Measurements from ENCODE around the gene OTUB2. TPM values are rescaled to one million over a fixed set of nuclear protein-coding genes. Genes with fewer than 3 reads are reported as not detected.

OTUB2 gene
- total RNA-seq, 1 donor from 2014 or later: 1.1 TPM

DNA sequence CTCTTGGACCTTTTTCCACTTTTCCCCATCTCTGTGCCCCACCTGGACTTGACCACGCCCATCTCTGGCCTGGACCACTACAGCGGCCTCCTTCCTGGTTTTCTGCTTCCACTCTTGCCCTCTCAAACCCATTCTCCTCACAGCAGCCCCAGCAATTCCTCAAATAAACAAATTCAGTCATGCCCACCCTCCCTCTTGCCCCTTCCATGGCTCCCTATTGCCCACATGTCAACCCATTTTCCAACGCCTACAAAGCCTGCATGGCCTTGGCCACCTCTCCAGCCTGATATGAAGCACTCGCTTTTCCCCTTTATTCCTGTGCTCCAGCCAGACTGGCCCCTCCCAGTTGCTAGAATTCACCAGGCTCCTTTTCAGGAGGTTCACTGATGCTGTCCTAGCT lies 5.9 kb upstream of the OTUB2 start:
- DNase-seq (ENCODE audit: low spot score): no peak
- no peak for ATAC-seq

DNA sequence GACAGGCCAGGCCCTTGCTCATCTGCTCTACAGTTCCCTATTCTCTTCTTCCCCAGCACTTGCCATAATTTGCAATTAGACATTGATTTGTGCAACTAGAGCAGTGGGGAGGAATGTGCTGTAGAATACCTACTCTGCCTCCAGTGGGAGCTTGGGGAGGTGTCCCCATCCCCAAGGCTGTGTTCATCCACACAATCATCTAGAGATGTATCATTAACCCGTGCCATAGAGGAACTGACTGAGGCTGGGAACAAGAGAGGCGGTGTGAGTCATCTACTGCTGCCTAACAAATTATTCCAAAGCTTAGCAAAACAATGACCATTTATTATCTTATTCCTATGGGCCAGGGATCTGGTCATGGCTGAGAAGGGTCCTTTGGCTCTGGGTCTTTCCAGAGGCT lies 5.1 kb upstream of the OTUB2 start:
- ATAC-seq: no peak
- DNase-seq (ENCODE audit: low spot score): no peak

DNA sequence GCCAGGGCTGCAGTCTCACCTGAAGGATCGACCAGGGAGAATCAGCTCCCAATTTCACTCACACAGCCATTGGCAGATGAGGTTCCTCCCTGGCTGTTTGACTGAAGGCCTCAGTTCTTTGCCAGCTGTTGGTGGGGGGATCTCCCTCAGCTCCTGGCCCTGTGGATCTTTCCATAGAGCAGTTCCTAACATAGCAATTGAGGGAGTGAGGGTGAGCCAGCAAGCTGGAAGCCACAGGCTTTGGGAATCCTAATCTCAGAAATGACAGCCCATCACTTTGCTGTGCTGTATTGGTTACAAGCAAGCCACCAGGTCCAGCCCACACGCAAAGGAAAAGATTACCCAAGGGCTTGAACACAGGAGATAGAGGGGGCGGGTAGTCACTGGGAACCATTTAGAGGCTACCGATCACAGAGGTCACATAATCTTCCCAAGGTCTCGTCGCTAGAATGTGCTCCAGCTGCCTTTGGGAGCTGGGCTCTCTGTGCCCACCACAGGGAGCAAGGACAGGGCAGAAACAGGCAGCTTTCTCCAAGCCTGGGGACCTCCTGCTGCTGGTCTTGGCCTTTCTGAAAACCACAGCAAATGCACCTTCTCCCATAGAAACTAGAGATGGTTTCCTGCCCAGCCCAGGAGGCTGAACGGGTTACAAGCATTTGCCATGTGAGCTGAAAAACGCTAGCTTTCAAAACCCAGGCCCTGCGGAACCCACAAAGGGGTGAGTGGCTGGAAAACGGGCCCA lies 4.6 kb upstream of the OTUB2 start:
- ATAC-seq: no peak
- no peak for DNase-seq (ENCODE audit: low spot score)

DNA sequence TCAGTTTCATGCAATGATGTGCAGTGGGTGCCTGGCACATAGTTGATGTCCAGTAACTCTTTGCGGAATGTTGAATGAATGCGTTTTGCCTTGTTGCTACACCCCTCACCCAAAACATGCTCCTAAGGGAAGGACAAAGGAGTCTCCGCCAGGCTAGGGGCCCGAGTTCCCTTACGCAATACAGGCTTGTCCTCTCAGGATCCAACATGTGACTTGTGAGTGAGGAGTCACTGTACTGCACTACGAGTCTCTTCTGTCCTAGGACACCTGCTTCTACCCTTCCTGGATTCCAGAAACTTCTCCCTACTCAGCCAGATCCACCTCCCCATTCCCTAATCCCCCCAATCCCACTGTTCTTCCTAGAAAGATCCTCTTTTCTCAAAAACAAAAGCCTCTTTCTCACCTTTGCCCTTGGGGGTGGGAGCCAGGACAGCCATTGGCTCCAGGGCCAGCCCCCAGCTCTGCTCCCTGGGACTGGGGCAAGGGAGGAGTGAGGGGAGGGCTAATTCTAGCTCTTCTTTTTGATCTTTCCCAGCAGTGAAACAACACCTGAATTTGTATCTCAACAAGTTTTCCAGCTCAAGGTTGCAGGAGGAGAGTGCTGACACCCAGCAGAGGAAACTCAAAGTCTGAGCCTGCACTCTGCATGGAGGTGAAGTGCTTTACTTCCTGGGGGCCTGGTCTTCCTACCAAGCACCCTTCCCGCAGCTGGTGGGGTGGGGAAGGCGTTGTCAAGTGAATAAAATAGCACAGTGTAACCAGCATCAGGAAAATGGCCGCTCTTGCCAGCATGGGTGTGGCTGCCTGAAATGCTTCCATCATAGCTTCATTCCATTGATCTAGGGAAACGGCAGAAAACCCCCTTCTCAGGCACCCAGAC lies 3.4 kb upstream of the OTUB2 start:
- ATAC-seq (no peak), DNase-seq (ENCODE audit: low spot score) (no peak)

DNA sequence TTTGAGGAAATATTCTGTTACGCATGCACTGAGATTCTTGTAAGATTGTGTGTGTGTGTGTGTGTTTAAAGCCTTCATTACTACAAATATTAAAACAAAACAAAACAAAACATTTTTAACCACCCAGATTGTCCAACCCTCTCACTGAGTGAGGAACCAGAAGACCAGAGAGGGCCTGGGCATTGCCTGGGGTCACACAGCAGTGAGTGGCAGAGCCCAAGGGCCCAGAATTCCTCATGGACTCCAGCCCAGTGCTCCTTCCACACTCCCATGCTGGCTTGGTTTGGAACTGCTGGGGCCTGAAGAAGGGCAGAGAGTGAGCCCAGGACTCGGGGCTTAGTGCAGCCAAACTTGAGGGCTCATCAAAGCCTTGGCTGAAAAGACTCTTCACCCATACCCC lies 1.6 kb upstream of the OTUB2 start:
- no peak for DNase-seq (ENCODE audit: low spot score)
- ATAC-seq: no peak

DNA sequence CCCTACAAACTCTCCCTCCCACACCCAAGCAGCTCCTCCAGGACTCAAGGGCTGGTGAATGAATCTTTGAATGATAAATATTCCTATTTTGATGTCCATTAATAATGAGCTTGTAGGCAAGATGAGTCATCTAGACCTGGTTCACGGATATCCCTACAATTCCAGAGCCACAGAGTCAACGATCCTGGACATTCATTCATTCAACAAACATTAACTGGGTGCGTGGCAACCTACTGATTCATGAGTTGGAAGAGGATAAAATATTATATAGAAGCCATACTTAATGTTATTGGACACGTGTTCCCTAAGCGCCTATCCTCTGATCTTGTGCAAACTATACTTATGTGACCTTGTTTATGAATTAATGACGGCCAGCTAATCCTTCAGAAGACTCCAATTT lies 420 bp upstream of the OTUB2 start:
- DNase-seq (ENCODE audit: low spot score) (no peak), ATAC-seq (no peak)

DNA sequence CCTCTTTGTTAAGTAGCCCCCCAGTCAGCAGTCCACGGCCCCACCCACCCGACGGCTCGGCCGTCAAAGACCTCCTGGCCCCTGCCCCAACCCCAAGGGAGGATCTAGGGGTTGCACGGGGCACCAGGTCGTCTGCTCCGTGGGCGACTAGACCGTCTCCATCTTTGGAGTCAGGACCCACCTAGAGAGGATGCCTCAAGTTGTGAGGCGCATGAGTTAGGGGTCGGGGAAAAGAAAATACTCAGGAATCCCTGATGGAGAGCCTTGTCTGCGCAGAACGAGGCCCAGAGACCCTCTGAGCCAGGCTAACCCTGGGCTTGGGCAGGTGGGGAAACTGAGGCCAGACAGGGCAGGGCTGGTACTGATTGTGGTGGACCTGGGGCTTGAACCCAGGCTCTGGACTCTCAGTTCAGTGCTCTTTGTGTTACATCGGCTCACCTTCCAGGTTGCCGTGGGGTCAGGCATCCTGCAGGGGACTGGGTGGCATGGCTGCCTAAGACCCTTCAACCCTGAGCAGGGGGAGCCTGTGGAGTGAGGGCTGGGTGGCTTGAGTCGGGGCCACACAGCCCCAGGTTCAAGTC lies 839 bp downstream of the OTUB2 start:
- no peak for DNase-seq (ENCODE audit: low spot score)
- ATAC-seq: no peak

DNA sequence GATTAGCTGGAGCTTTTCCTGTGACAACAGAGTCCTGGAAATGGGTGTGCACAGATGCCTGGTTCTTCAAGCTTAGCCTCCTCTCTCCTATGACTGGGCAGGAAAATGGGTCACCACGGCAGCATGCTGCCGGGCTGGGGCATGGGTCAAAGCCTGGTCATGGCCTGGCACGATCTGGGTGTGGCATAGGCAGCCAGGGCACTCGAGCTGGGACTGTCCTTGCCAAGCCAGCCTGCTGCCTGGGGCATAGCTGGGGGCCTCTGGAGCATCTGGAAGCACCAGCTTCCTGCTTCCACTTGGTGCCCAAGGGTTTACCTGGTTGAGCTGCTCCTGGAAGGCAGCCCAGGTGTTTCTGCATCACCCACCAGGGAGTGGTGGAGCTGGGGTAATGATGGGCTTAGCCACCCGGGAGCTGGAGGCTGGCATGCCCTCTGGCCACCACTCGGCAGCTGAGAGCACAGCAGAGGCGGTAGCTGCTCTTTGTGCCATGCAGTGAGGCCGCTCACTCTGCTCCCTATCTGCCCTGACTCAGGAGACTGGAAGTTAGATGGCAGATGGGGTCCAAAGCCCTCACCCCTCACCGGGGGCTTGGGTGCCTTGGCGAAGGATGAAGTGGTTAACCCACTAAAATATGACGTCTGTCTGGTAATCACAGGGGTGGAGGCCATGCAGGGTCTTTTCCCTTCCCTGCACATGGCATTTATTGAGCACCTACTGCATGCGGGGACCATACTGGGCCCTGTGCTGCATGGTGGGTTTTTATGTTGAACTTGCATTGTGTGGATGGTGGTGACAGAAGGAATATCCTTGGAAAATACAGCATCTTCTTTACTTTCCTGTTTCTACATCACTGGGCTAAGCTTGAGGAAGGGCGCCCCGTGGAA lies 1.7 kb downstream of the OTUB2 start:
- peak; percentile 72 for DNase-seq (ENCODE audit: low spot score)
- ATAC-seq: peak; percentile 67

DNA sequence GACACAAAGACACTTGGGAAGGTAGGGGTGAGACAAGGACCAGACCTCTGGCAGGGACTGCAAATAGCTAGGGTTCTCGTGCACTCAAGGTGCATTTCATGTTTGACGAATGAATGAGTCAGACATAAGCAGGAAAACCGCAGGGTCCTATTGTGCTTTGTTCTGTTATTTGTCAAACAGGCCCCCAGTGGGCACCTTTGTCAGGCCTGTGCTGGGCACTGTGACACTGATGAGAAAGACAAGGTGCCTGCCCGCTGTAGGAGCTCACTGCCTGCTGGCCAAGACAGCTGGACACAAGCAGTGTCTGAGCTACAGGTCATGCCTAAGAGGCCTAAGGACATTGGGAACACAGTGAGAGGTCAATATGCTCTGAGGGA lies 2.3 kb downstream of the OTUB2 start:
- DNase-seq (ENCODE audit: low spot score) (no peak), ATAC-seq (no peak)

DNA sequence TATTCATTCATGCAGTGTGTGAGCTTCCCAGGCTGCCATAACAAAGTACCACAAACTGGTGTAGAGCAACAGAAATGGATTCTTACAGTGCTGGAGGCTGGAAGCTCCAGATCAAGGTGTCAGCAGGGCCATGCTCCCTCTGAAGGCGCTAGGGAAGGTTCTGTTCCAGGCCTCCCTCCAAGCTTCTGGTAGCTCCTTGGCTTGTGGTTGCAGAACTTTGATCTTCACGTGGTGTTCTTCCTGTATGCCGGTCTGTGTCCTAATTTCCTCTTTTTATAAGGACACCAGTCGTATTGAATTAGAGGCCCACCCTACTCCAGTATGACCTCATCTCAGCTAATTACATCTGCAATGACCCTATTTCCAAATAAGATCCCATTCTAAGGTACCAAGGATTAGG lies 3.1 kb downstream of the OTUB2 start:
- DNase-seq (ENCODE audit: low spot score) (no peak), ATAC-seq (no peak)

DNA sequence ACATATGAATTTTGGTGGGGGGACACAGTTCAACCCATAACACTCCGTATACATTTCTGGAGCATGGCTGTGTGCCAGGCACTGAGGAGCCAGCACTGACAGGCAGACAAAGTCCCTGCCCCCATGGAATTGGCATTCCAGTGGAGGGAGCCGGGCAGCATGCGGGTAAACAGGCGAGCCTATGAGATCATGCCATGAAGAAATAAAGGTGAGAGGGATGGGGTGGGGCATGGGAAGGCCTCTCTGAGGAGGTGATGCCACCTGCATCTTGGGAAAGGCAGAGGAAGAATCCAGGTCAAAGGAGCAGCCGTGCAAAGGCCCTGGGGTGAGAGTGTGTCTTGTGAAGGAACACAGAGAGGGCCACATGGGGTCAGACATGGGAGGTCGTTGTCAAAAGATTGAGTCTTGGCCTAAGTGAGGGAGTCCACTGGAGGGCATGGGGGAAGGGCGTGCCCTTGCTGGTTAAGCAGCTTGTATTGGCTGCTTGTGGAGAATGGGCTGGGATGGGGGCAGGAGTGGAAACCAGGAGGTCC lies 3.6 kb downstream of the OTUB2 start:
- no peak for ATAC-seq
- DNase-seq (ENCODE audit: low spot score): no peak

DNA sequence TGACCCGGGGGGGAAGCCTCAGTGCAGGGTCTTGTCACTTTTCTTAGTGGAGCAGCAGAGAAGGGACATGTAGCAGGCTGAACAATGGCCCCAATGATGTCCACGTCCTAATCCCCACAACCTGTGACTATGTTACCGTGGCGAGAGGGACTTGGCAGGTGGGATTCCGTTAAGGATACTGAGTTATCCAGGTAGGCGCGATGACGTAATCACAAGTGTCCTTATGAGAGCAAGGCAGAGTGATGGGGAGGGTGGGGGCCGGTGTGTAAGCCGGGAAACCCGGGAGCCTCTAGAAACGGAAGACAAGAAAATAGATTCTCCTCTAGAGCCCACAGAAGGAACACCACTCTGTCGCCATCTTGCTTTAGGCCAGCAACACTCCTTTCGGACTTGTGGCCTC lies 4.4 kb downstream of the OTUB2 start:
- no peak for ATAC-seq
- no peak for DNase-seq (ENCODE audit: low spot score)

DNA sequence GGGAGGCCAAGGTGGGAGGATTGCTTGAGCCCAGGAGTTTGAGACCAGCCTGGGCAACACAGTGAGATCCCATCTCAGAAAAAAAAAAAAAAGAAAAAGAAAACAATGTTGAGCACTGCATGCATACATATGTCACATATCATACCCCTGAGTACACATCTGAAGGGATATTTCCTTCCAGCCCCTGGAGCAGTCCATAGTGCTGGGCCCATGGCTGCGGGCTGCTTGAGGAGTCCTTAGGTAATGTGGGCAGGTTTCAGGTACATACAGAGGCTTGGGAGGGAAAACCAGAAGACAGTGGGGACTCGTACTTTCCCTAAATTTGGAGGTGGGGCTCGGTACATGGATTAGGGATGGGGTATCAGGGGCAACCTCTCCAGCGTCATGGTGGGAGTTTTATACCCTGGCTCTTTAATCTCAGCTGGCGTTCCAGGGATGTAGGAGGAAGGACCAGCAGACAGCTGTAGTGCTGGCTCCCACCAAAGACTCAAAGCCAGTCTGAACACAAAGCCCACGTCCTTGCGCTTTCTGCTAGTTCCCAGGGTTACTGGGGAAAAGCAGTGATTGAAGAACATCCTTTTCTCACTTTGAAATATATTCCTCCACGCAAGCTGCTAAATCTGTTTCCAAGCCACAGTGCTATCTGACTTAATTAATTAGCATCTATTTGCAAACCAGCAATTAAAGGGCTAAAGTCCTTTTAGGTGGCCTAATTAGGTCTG lies 5.2 kb downstream of the OTUB2 start:
- ATAC-seq (no peak), DNase-seq (ENCODE audit: low spot score) (no peak)

DNA sequence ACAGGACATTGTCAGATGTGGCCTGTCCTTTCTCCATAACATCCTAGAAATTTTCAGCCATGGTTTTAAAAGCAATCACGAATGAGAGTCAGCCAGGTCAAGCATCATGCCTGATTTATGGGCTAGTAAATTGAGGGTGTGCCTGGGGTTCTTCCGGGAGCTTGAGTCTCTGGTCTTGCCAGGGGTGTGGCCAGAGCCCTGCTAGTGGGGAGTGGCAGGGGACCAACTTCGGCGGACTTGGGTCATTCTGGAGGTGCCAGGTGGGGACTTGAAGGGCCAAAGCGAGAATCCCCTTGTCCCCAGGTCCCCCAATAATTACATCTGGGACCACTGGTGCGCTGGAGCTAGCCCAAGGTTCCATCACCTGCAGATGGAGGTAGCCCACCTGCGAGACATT lies 5.7 kb downstream of the OTUB2 start:
- no peak for ATAC-seq
- DNase-seq (ENCODE audit: low spot score): no peak

DNA sequence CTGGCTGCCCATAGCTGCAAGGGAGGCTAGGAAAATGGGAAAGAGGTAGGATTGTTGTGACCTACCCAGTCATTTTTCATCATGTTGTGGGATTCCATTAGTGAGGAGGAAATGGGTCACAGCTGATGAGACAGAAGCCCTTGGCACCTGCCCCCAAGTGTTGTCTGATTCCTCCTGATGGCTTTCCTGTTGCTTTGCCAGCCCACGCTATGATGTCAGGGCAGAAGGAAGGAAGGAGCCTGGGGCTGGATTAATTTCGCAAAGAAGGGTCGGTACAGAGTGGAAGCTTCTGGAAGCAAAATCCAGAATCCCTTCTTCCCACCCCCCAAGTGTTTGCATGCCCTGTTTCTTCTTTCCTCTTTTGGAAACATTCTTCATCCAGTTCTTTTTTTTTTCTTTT lies 8.7 kb downstream of the OTUB2 start:
- no peak for DNase-seq (ENCODE audit: low spot score)
- ATAC-seq: no peak

DNA sequence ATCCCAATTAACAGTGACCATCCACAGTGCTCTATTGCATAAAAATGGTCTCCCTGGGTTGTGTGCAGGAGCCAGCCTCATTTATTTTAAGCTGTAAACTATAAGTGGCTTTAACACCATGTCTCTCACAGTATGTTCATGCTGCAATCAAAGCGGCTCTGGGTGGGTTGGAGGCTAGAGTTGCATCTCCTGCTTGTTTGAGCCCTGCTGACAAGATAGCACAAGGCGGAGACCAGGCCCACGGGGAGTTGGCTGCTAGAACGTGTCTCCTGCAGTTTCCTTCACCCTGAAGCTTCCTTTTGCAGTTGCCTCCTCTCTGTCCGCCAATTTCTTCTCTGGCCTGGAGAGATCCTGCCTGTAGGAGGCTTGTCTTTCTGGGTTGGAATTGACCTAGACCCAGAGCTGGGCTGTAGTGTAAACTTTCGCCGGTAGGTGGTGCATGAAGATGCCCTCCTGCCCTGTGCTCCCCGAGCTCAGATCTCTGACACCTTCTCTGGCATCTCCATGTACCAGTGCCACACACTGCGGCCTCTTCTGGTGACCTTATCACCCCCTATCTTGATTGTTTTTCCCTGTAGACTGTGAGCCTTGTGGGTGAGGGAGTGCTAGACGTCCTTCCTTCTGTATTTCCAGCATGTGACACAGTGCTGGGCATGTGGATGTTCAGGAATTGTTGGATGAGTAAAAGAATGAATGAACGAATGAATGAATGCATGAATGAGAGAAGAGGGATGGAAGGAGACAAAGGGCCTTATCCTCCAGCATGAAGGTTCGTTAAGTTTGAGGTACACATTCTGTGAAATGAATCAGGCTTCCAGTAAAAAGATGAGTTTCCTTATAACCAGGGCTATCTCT lies 10.4 kb downstream of the OTUB2 start:
- DNase-seq (ENCODE audit: low spot score): peak; percentile 76
- ATAC-seq: peak; percentile 98

DNA sequence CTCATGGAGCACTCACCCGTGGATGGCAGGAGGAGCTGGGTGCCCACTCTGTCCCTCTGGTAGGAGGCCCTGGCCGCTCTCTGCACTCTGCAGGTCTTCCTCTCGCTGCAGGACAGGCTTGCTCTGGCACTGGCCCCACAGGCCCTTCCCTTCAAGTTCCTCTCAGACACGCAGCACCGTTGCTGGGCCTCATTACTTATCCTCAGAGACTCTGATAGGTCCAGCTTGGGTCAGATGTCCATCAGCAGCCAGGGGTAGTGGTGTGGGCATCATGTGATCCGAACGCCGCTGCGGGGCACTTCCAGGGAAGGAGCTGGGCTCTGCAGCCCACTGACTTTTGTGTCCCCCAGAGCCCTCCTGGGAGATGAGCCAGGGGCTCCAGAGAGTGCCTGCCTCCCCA lies 11.8 kb downstream of the OTUB2 start:
- ATAC-seq (no peak), DNase-seq (ENCODE audit: low spot score) (no peak)

DNA sequence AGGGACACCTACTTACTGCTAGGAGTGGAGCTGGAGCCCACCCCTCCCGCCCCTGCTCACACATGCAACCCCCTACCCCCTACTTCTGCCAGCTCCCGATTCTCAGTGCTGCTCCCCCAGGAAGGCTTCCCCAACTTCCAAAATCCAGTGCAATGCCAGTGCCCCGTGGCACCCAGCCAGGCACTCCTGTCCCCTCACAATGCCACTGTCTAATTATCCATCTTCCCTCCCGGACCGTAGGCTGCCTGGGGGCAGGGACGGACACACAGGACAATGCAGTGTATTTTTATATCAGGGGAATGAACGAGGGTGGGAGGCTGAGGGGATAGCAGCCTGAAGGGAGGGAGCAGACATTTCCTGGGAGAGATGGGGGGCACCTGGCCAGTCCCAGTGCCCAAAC lies 12.4 kb downstream of the OTUB2 start:
- ATAC-seq: no peak
- DNase-seq (ENCODE audit: low spot score): no peak

DNA sequence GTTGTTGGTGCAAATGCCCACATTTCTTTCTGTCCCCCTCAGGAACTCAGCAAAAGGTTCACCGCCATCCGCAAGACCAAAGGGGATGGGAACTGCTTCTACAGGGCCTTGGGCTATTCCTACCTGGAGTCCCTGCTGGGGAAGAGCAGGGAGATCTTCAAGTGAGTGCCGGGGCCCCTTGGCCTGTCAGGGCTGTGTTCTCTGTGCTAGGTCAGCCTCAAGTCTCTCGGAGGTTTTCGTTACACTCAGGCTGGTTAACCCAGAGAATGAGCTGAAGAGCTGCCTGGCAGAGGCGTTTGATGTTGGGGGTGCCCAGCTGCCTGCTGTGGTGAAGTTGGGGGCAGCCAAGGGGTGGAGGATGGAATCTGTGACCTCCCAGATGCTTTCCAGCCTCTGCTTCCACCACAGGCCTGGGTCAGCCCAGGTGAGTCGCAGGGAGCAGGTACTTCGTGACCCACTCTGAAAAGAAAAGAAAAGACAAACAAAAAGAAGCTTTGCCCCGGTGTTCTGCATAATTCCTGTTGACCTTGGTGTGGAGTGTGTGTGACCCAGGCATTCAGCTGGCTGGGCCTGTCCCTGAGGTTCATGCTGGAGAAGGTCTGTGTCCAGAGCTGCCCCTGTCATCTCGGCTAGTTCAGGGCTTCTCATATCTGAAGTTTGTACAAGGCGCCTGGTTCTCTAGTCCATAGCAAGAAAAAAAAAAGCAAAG lies 12.9 kb downstream of the OTUB2 start:
- ATAC-seq: no peak
- no peak for DNase-seq (ENCODE audit: low spot score)

Measured in left lobe of liver (tissue), 2 donors.